Measurements from ENCODE around the gene TFEC. TPM values are rescaled to one million over a fixed set of nuclear protein-coding genes. Genes with fewer than 3 reads are reported as not detected.
"Not testable (repeated sequence)": the region's sequence is repeated elsewhere in the genome, so short reads cannot be mapped to it uniquely, and the experiment has no call there.

TFEC gene
- total RNA-seq, 4 donors from 2014 or later, result 3.0 to 6.8 (median 3.0) TPM; not detected in 1

DNA sequence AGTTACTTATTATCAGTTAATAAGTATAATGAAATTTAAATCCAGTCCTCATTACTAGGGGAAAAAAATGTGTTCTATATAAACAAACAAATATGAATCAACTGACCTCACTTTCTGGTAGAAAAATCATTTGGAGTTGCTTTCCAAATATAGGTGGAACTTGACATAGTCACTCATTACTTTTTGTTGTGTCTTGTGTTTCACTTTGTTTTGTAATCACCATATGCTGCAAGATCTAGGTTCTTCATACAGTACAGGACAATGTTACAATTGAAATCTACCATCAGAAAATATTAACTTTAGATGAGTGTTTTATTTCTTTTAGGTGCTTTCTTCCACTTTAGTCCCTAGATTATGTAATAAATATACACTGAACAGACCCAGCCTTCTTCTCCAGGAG, 16.9 kb downstream of the TFEC start:
- DNase-seq, result no peak
- H3K4me1 ChIP-seq, result no peaks in the 10 kb centered on the region
- H3K27ac ChIP-seq, result no peak overlapping the region
- intact Hi-C loops (cut with DNase I; ENCODE audit: low total_unique reads) (no loop called here), in situ Hi-C loops (cut with MboI; ENCODE audit: low pct_ligation_motif_present in 1 of 4, low pct_unique_long_range_greater_than_20kb in 1 of 4, low sequenced_read_pairs in 3 of 4) (no loop called here)
- no peaks in the 10 kb centered on the region for H3K9me3 ChIP-seq
- TF ChIP-seq POLR2A (IDR thresholded peaks at IDR 0.05), result no peak
- no peak for TF ChIP-seq POLR2AphosphoS5 (IDR thresholded peaks at IDR 0.05)
- TF ChIP-seq CTCF (IDR thresholded peaks at IDR 0.05), result no peak
- TF ChIP-seq EP300 (IDR thresholded peaks at IDR 0.05; ENCODE audit: low read depth), result no peak
- no peak overlapping the region for H3K4me3 ChIP-seq
- H3K27me3 ChIP-seq, result no peaks in the 10 kb centered on the region
- H3K36me3 ChIP-seq, result no peaks in the 10 kb centered on the region

GRCh38 chr7:116011584-116011983, 19.0 kb downstream of the TFEC start:
- no peak for TF ChIP-seq EP300 (IDR thresholded peaks at IDR 0.05; ENCODE audit: low read depth)
- no peak for TF ChIP-seq CTCF (IDR thresholded peaks at IDR 0.05)
- TF ChIP-seq POLR2AphosphoS5 (IDR thresholded peaks at IDR 0.05), result no peak
- no peak for TF ChIP-seq POLR2A (IDR thresholded peaks at IDR 0.05)
- intact Hi-C loops (cut with DNase I; ENCODE audit: low total_unique reads) (no loop called here), in situ Hi-C loops (cut with MboI; ENCODE audit: low pct_ligation_motif_present in 1 of 4, low pct_unique_long_range_greater_than_20kb in 1 of 4, low sequenced_read_pairs in 3 of 4) (no loop called here)
- Histone ChIP-seq H3K4me1 (no peaks in the 10 kb centered on the region), H3K27me3 (no peaks in the 10 kb centered on the region), H3K36me3 (no peaks in the 10 kb centered on the region), H3K27ac (no peak overlapping the region), H3K4me3 (no peak overlapping the region), H3K9me3 (no peaks in the 10 kb centered on the region)
- WGBS, 2 donors (ENCODE audit: low coverage in 1 of 2), result 0% methylated on average over 1 of the region's 1 CpG
- DNase-seq, result no peak

DNA sequence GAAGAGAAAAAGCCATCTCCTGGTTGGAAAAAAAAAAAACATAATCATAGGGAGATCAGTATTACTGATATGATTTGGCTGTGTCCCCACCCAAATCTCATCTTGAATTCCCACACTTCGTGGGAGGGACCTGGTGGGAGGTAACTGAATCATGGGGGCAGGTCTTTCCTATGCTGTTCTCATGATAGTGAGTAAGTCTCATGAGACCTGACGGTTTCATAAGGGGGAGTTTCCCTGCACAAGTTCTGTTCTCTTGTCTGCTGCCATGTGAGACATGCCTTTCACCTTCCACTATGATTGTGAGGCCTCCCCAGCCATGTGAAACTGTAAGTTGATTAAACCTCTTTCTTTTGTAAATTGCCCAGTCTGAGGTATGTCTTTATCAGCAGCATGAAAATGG, 25.8 kb downstream of the TFEC start:
- H3K9me3 ChIP-seq; DNase-seq; H3K27ac ChIP-seq; intact Hi-C loops (cut with DNase I; ENCODE audit: low total_unique reads); H3K27me3 ChIP-seq; H3K36me3 ChIP-seq; H3K4me1 ChIP-seq; in situ Hi-C loops (cut with MboI; ENCODE audit: low pct_ligation_motif_present in 1 of 4, low pct_unique_long_range_greater_than_20kb in 1 of 4, low sequenced_read_pairs in 3 of 4); H3K4me3 ChIP-seq: not testable (repeated sequence)
- 60% methylated on average over 1 to 2 of the region's 2 CpGs for WGBS, 2 donors (ENCODE audit: low coverage in 1 of 2)

DNA sequence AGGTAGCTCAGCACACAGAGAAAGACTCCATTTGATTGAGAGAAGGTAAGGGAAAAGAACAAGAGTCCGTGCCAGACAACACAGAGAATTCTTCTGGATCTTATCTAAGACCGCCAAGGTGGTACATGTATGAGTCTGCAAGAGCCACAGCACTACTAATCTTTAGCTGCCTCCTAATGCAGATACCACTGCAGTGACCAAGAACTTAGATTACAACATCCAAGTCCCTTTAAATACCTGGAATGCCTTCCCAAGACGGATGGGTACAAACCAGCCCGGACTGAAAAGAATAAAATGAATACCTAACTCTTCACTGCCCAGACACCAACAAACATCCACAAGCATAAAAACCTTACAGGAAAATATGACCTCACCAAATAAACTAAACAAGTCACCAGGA, 33.3 kb downstream of the TFEC start:
- TF ChIP-seq CTCF (IDR thresholded peaks at IDR 0.05) (no peak), EP300 (IDR thresholded peaks at IDR 0.05; ENCODE audit: low read depth) (no peak), POLR2AphosphoS5 (IDR thresholded peaks at IDR 0.05) (no peak), POLR2A (IDR thresholded peaks at IDR 0.05) (no peak)
- intact Hi-C loops (cut with DNase I; ENCODE audit: low total_unique reads), result no loop called here
- in situ Hi-C loops (cut with MboI; ENCODE audit: low pct_ligation_motif_present in 1 of 4, low pct_unique_long_range_greater_than_20kb in 1 of 4, low sequenced_read_pairs in 3 of 4), result no loop called here
- Histone ChIP-seq H3K27me3 (no peaks in the 10 kb centered on the region), H3K27ac (no peak overlapping the region), H3K4me1 (no peaks in the 10 kb centered on the region), H3K9me3 (no peaks in the 10 kb centered on the region), H3K4me3 (no peak overlapping the region), H3K36me3 (no peaks in the 10 kb centered on the region)
- no peak for DNase-seq
- WGBS, 2 donors (ENCODE audit: low coverage in 1 of 2), result 46 to 92% methylated on average over 2 to 4 of the region's 4 CpGs

- intact Hi-C loops (cut with DNase I; ENCODE audit: low total_unique reads), result no loop called here
- WGBS, 2 donors (ENCODE audit: low coverage in 1 of 2), result 86 to 94% methylated on average over 3 to 6 of the region's 6 CpGs
- H3K27me3 ChIP-seq, result no peaks in the 10 kb centered on the region
- H3K4me3 ChIP-seq, result no peak overlapping the region
- in situ Hi-C loops (cut with MboI; ENCODE audit: low pct_ligation_motif_present in 1 of 4, low pct_unique_long_range_greater_than_20kb in 1 of 4, low sequenced_read_pairs in 3 of 4), result no loop called here
- no peaks in the 10 kb centered on the region for H3K36me3 ChIP-seq
- no peaks in the 10 kb centered on the region for H3K4me1 ChIP-seq
- TF ChIP-seq EP300 (IDR thresholded peaks at IDR 0.05; ENCODE audit: low read depth) (no peak), CTCF (IDR thresholded peaks at IDR 0.05) (no peak), POLR2AphosphoS5 (IDR thresholded peaks at IDR 0.05) (no peak), POLR2A (IDR thresholded peaks at IDR 0.05) (no peak)
- DNase-seq, result no peak
- H3K9me3 ChIP-seq, result no peaks in the 10 kb centered on the region
- no peak overlapping the region for H3K27ac ChIP-seq
These were observed 34.9 kb downstream of the TFEC start for GRCh38 chr7:115995701-115996100.

All from transverse colon (tissue), 4 donors.